K562 (cell line): Measurements from ENCODE around the gene GNAZ. TPM values are rescaled to one million over a fixed set of nuclear protein-coding genes. Genes with fewer than 3 reads are reported as not detected.

ENCODE experiments used
- ATAC-seq: fragments of 200-7000 bp; cut with Tn5 transposase; 3 replicates; pipeline ENCODE4 v1.9.1; 2020; ENCODE audit warnings: moderate library complexity
- BruUV-seq: library from RNA; stranded (reverse); fragments of 400-500 nt; replicated peaks from 2 replicates; lab custom pipeline; 2021; lab: Mats Ljungman, UMichigan
- CTCF ChIA-PET: fragments of 300-600 bp; formaldehyde crosslinking; extraction: SDS; loops from one replicate; lab custom pipeline; 2021; ENCODE audit warnings: low intra/inter-chr PET ratio; lab: Yijun Ruan, JAX
- POLR2A ChIA-PET: fragments of 300-600, 350-650 bp; sonication (Branson Sonifier 250); formaldehyde crosslinking; extraction: SDS; loops from one replicate; lab custom pipeline; 2021; ENCODE audit warnings: antibody characterized with exemption, inconsistent platforms; lab: Yijun Ruan, JAX
- DNase-seq, 4 experiments: peaks; one replicate each; pipeline versions ENCODE4 v3.0.0 to v3.0.0-alpha.2; 2011 to 2018; ENCODE audit warnings: low spot score in 3 of 4, mixed read lengths in 3 of 4; ENCODE audit errors: extremely low read depth in 1 of 4
- FAIRE-seq: peaks from 2 replicates; lab custom pipeline; 2011; peaks lifted over from hg19 to GRCh38; lab: Jason Lieb, UNC
- H2AFZ ChIP-seq: 2 replicates; pipeline ENCODE4 v1.6.0; 2011; ENCODE audit warnings: low read depth, low read length, control low read depth, inconsistent platforms
- H3K27ac ChIP-seq: fragments of 200-600 bp; 3 replicates; pipeline ENCODE4 v1.8.0; 2011; ENCODE audit warnings: low read depth, mild to moderate bottlenecking, control low read depth, inconsistent platforms, low read length, moderate library complexity, mixed read lengths; ENCODE audit errors: extremely low read depth
- H3K27me3 ChIP-seq, 2 experiments: fragments of 300-600 bp in 1 of 2; 2 replicates in 1 of 2; 3 replicates in 1 of 2; pipeline versions ENCODE4 v1.6.0 to v1.8.0; 2011; ENCODE audit warnings: inconsistent platforms in 2 of 2, low read length in 2 of 2, mild to moderate bottlenecking in 1 of 2, mixed read lengths in 1 of 2, moderate library complexity in 1 of 2; ENCODE audit not compliant: control insufficient read depth in 2 of 2, insufficient read depth in 2 of 2
- H3K36me3 ChIP-seq: fragments of 300-600 bp; 3 replicates; pipeline ENCODE4 v1.8.0; 2011; ENCODE audit warnings: mild to moderate bottlenecking, low read length, inconsistent platforms; ENCODE audit not compliant: control insufficient read depth, insufficient read depth
- H3K4me1 ChIP-seq, 2 experiments: fragments of 200-600 bp in 1 of 2; replicated peaks in 1 of 2; 2 replicates in 1 of 2; 3 replicates in 1 of 2; pipeline versions ENCODE4 v1.5.1 to v1.8.0; 2011; ENCODE audit warnings: inconsistent platforms in 2 of 2, low read length in 2 of 2, mild to moderate bottlenecking in 1 of 2, mixed read lengths in 1 of 2, moderate library complexity in 1 of 2; ENCODE audit not compliant: control insufficient read depth in 2 of 2, insufficient read depth in 2 of 2
- H3K4me2 ChIP-seq: 2 replicates; pipeline ENCODE4 v1.6.1; 2011; ENCODE audit warnings: low read length, control low read depth, inconsistent platforms, mixed read lengths; ENCODE audit not compliant: insufficient read depth
- H3K4me3 ChIP-seq: fragments of 200-600 bp; sonication (generic), shearing (Covaris generic); 2 replicates; pipeline ENCODE4 v1.5.1; 2016; ENCODE audit warnings: control low read depth, inconsistent platforms
- H3K79me2 ChIP-seq: fragments of 200-600 bp; 3 replicates; pipeline ENCODE4 v1.8.0; 2011; ENCODE audit warnings: low read length, inconsistent platforms; ENCODE audit not compliant: control insufficient read depth, insufficient read depth
- H3K9ac ChIP-seq, 2 experiments: 2 replicates each; pipeline versions ENCODE4 v1.6.0 to v1.6.1; 2011; ENCODE audit warnings: low read depth in 2 of 2, low read length in 2 of 2, control low read depth in 1 of 2, inconsistent platforms in 1 of 2, mild to moderate bottlenecking in 1 of 2, mixed read lengths in 1 of 2; ENCODE audit not compliant: insufficient read depth in 1 of 2
- H3K9me1 ChIP-seq: one replicate; pipeline ENCODE4 v1.6.0; 2011; ENCODE audit warnings: inconsistent platforms, mild to moderate bottlenecking, low read length, moderate library complexity; ENCODE audit not compliant: control insufficient read depth, insufficient read depth
- H3K9me3 ChIP-seq: replicated peaks from 2 replicates; pipeline ENCODE4 v1.5.1; 2011; ENCODE audit warnings: low read depth, low read length, inconsistent platforms; ENCODE audit not compliant: control insufficient read depth, insufficient read depth
- H4K20me1 ChIP-seq: replicated peaks from 2 replicates; pipeline ENCODE4 v1.6.1; 2011; ENCODE audit warnings: low read length, inconsistent platforms, mixed read lengths; ENCODE audit not compliant: control insufficient read depth, insufficient read depth
- EP400 ChIP-seq: fragments of 450-650 bp; IDR thresholded peaks from 2 replicates; pipeline ENCODE4 v1.6.1; 2017; ENCODE audit warnings: antibody characterized with exemption, mild to moderate bottlenecking, moderate library complexity
- FOS ChIP-seq: IDR thresholded peaks from 3 replicates; pipeline ENCODE4 v1.6.1; 2011; ENCODE audit not compliant: insufficient read length; ENCODE audit errors: extremely low read depth
- MEF2A ChIP-seq: IDR thresholded peaks from 2 replicates; pipeline ENCODE4 v1.6.1; 2011; ENCODE audit warnings: low read depth, mild to moderate bottlenecking, low read length, moderate library complexity; ENCODE audit not compliant: control insufficient read depth
- OTX1 ChIP-seq: fragments of 450-650 bp; formaldehyde crosslinking; IDR thresholded peaks from 2 replicates; pipeline ENCODE4 v1.4.0; 2022; ENCODE audit warnings: mild to moderate bottlenecking
- PRPF4 ChIP-seq: fragments of 200-400 bp; formaldehyde crosslinking; IDR thresholded peaks from one replicate; pipeline ENCODE4 v1.6.1; 2017; ENCODE audit warnings: low read length, low read depth, mild to moderate bottlenecking; ENCODE audit not compliant: insufficient read depth, poor library complexity, severe bottlenecking
- PTRF ChIP-seq: fragments of 450-650 bp; IDR thresholded peaks from 2 replicates; pipeline ENCODE4 v1.6.1; 2016; ENCODE audit warnings: mild to moderate bottlenecking, missing genetic modification characterization, missing compliant biosample characterization
- SAFB2 ChIP-seq: fragments of 200-400 bp; formaldehyde crosslinking; IDR thresholded peaks from 2 replicates; pipeline ENCODE4 v1.6.1; 2018; ENCODE audit warnings: borderline replicate concordance, low read length, low read depth, moderate library complexity; ENCODE audit not compliant: severe bottlenecking
- TBP ChIP-seq: optimal IDR thresholded peaks from 2 replicates; pipeline ENCODE3; 2011; ENCODE audit warnings: low read depth, low read length, improper control_type of control experiment
- TGIF2 ChIP-seq: sonication (generic); formaldehyde crosslinking; IDR thresholded peaks from 2 replicates; pipeline ENCODE4 v1.8.1; 2022; ENCODE audit warnings: mild to moderate bottlenecking, missing genetic modification reagents, moderate library complexity
- ZNF436 ChIP-seq: fragments of 250-450, 450-650 bp; sonication (Bioruptor Pico); formaldehyde crosslinking; IDR thresholded peaks from 2 replicates; pipeline ENCODE4 v1.7.0; 2020; ENCODE audit warnings: mild to moderate bottlenecking
- WGBS: fragments of 100-300 bp; shearing (Covaris generic); methylation state at CpG from one replicate; pipeline ENCODE4 v1.1.6; 2016; ENCODE audit warnings: low coverage, mixed read lengths; ENCODE audit not compliant: insufficient coverage; ENCODE audit errors: missing lambda C conversion rate; 5-methylcytosine and 5-hydroxymethylcytosine counted together
- in situ Hi-C: fragments of 300-500 bp; cut with MboI; formaldehyde crosslinking; loops from 4 replicates; pipeline ENCODE4 v1.15.0; 2018; ENCODE audit warnings: inconsistent platforms, mixed read lengths
- intact Hi-C: fragments of 100-400 bp; cut with micrococcal nuclease; formaldehyde crosslinking; loops from 2 replicates; pipeline ENCODE4 v1.14.2; 2022
- polyA plus RNA-seq, 8 experiments: library from polyadenylated mRNA; depleted of rRNA in 4 of 8; stranded (reverse) in 5 of 8; unstranded in 3 of 8; fragments of >200 nt; fragmentation: Nextera tagmentation in 2 of 8; fragmentation: Illumina TruSeq in 1 of 8; extraction: Ambion mirVana in 2 of 8; extraction: Trizol in 1 of 8; gene quantifications; 2 replicates each; pipeline versions ENCODE4 v1.2.1 to v1.2.3, GENCODE V29; 2011 to 2014; ENCODE audit warnings: inconsistent platforms in 1 of 8, missing spikeins in 1 of 8
- total RNA-seq, 7 experiments: library from RNA; depleted of rRNA in 6 of 7; stranded (reverse); fragments of >200 nt in 6 of 7; fragmentation: Illumina TruSeq in 2 of 7; extraction: Trizol in 2 of 7; gene quantifications; 2 replicates each; pipeline versions ENCODE4 v1.2.1 to v1.2.3, GENCODE V29; 2011 to 2021; ENCODE audit warnings: low replicate concordance in 1 of 7
- TF ChIP-seq, protein P1 (sequence below), 3 experiments: IDR thresholded peaks in 2 of 3; conservative IDR thresholded peaks in 1 of 3; 2 replicates each; pipeline ENCODE4 v1.5.1; 2011 to 2012; ENCODE audit warnings: low read length in 3 of 3, mild to moderate bottlenecking in 3 of 3, control low read depth in 2 of 3, improper control_type of control experiment in 1 of 3, inconsistent platforms in 1 of 3, low read depth in 1 of 3, mixed read lengths in 1 of 3, moderate library complexity in 1 of 3; ENCODE audit not compliant: insufficient read depth in 2 of 3
- TF ChIP-seq, protein P2 (sequence below): fragments of 450-650 bp; IDR thresholded peaks from 2 replicates; pipeline ENCODE4 v1.6.1; 2017; ENCODE audit warnings: mild to moderate bottlenecking, moderate library complexity
- TF ChIP-seq, protein P3 (sequence below): sonication (generic); formaldehyde crosslinking; IDR thresholded peaks from 2 replicates; pipeline ENCODE4 v1.8.0; 2022; ENCODE audit warnings: mild to moderate bottlenecking, missing genetic modification reagents

GNAZ gene
- total and polyA plus RNA-seq, 9 of the 15 experiments (the other 6 are each of a cell fraction or from before 2014, with no cell fraction given): 0.04 to 0.22 (median 0.13) TPM; not detected in 3

DNA sequence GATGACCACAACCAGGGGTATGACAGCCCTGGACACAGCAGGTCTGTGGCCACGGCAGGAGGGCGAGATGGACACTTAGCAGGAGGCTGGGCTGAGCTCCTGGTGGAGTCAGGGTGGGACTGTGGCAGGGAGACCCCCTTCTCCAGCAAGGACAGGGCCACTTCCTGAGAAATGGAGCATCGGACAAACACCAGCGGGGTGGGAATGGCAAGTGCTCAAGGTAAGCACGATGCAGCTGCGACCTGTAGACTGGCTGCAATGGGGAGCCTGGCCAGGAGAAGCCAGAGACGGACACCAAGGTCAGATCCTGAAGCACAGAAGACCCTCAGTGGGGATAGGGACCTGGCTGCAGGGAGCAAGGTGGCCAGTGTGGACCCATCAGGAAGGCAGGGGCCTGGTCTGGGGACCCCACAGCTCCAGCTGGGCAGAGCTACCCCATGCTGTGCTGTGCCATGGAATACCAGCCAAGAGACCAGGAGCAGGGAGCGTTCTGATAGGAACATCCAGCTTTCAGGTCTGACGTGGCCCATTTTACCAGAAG, 42.2 kb downstream of the GNAZ start (continued):
- TF ChIP-seq SAFB2: no peak
- no peak for TF ChIP-seq ZNF436 (CRISPR knock-in tag)

DNA sequence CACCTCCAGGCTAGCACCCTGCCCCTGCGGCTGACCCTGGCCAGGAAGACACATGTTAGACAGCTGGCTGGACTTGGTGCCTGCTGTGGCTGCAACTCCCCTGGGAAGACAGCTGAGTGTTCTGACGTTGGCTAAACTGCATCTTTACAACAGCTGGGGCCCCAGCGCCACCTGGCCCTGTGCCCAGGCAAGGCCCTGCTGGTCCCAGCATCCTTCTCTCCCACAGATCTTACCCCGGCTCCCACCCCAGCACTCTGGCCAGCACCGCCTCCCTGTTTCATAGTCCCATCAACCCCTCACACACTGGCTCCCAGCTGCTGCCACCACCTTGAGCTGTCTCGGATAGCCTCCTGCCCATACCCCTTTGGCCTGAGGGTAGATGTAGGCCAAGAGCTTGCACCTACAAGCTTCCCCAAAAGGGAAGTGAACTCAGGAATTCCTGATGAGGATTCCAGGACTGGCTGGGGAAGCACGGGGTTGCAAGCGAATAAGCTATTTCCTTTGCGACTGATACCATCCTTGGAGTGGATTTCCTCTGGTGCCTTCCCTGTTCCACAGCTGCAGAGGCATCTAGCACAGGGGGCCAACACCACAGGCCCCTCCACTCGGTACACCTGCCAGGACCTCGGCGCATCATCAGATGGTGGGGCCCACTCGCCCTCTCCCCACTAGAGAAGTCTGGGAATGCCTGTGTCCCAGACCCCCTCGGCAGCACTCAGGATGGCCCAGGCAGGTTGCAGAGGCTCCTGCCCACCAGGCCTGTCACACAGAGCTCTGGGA, 42.9 kb downstream of the GNAZ start:
- Histone ChIP-seq H3K27ac (no peak overlapping the region), H3K79me2 (no peaks in the 10 kb centered on the region), H4K20me1 (peaks cover 97% of the 10 kb centered on the region), H3K9me1 (peaks cover 8% of the 10 kb centered on the region), H3K9me3 (no peaks in the 10 kb centered on the region), H3K4me2 (no peak overlapping the region), H3K4me1 (peaks cover 0 to 20% of the 10 kb centered on the region in 2 experiments; a peak in 1 of 5 replicates), H3K36me3 (no peaks in the 10 kb centered on the region), H3K9ac (peak overlapping the region in 1 of 2 experiments; percentile 54; a peak in 2 of 4 replicates), H3K27me3 (peaks cover 43 to 100% of the 10 kb centered on the region in 2 experiments; a peak in 4 of 5 replicates), H3K4me3 (no peak overlapping the region), H2AFZ (no peak overlapping the region)
- ATAC-seq: no peak
- peak in 3 of 4 experiments; percentile 52 to 63 (median 55) for DNase-seq
- 1% methylated on average over 14 of the region's 14 CpGs for WGBS
- POLR2A ChIA-PET: interaction anchor here (0.6 to 19.0 kb wide), 27 partner anchors 9 to 403 kb away, joined by 3 to 414 read pairs (median 5); partner anchors contain the start of genes GNAZ and RAB36
- no TSS peak for BruUV-seq
- no peak for FAIRE-seq
- CTCF ChIA-PET: interaction anchor here (0.6 kb wide), 1 partner anchor 157 kb away, joined by 4 read pairs; no protein-coding TSS in a partner anchor
- intact Hi-C loops: no loop called here
- in situ Hi-C loops: no loop called here
- no peak for TF ChIP-seq TGIF2
- TF ChIP-seq TBP: peak; percentile 29
- TF ChIP-seq, protein P1, sequence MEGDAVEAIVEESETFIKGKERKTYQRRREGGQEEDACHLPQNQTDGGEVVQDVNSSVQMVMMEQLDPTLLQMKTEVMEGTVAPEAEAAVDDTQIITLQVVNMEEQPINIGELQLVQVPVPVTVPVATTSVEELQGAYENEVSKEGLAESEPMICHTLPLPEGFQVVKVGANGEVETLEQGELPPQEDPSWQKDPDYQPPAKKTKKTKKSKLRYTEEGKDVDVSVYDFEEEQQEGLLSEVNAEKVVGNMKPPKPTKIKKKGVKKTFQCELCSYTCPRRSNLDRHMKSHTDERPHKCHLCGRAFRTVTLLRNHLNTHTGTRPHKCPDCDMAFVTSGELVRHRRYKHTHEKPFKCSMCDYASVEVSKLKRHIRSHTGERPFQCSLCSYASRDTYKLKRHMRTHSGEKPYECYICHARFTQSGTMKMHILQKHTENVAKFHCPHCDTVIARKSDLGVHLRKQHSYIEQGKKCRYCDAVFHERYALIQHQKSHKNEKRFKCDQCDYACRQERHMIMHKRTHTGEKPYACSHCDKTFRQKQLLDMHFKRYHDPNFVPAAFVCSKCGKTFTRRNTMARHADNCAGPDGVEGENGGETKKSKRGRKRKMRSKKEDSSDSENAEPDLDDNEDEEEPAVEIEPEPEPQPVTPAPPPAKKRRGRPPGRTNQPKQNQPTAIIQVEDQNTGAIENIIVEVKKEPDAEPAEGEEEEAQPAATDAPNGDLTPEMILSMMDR (IDR thresholded peaks at IDR 0.05 in 2 of 3, conservative IDR thresholded peaks at IDR 0.05 in 1 of 3; ENCODE audit: insufficient read depth in 2 of 3, low read depth in 1 of 3, low read length in 3 of 3): peak in 1 of 3 experiments; percentile 4; a peak in 1 of 6 replicates
- TF ChIP-seq OTX1 (CRISPR knock-in tag): no peak
- TF ChIP-seq, protein P2, sequence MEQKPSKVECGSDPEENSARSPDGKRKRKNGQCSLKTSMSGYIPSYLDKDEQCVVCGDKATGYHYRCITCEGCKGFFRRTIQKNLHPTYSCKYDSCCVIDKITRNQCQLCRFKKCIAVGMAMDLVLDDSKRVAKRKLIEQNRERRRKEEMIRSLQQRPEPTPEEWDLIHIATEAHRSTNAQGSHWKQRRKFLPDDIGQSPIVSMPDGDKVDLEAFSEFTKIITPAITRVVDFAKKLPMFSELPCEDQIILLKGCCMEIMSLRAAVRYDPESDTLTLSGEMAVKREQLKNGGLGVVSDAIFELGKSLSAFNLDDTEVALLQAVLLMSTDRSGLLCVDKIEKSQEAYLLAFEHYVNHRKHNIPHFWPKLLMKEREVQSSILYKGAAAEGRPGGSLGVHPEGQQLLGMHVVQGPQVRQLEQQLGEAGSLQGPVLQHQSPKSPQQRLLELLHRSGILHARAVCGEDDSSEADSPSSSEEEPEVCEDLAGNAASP: no peak
- TF ChIP-seq MEF2A: no peak
- no peak for TF ChIP-seq FOS
- TF ChIP-seq PTRF (tag): no peak
- TF ChIP-seq, protein P3, sequence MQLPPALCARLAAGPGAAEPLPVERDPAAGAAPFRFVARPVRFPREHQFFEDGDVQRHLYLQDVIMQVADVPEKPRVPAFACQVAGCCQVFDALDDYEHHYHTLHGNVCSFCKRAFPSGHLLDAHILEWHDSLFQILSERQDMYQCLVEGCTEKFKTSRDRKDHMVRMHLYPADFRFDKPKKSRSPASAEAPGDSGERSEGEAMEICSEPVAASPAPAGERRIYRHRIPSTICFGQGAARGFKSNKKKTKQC: no peak
- no peak for TF ChIP-seq PRPF4
- TF ChIP-seq EP400: no peak
